Stimulated activated CD4-positive, alpha-beta T cell treated with anti-CD3 and anti-CD28 coated beads, Interleukin-4, amount 100 ng/mL, for 1 hour (primary cell): ENCODE results near the gene ZDHHC11.
"Not testable (repeated sequence)": the region's sequence is repeated elsewhere in the genome, so short reads cannot be mapped to it uniquely, and the experiment has no call there.

Experiments
- DNase-seq: peaks from one replicate; pipeline ENCODE4 v3.0.0-alpha.2; 2020

ZDHHC11 gene

DNA sequence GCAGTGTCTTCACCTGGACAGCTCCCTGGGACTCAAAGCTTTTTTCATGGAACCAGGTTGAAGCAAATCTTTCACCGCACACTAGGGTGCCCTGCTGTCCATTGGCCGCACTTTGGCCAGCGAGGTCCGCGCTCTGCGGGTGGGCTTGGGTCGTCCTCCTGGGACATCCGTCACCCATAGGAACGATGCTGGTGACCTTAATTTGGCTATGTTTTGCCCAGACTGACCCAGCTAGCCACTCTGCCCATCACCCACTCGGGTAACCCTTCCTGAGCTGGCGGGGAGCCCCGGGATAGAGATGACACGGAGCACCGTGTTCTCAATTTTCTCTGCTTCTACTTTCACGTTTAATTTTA, 92.1 kb downstream of the ZDHHC11 start:
- no peak for DNase-seq

DNA sequence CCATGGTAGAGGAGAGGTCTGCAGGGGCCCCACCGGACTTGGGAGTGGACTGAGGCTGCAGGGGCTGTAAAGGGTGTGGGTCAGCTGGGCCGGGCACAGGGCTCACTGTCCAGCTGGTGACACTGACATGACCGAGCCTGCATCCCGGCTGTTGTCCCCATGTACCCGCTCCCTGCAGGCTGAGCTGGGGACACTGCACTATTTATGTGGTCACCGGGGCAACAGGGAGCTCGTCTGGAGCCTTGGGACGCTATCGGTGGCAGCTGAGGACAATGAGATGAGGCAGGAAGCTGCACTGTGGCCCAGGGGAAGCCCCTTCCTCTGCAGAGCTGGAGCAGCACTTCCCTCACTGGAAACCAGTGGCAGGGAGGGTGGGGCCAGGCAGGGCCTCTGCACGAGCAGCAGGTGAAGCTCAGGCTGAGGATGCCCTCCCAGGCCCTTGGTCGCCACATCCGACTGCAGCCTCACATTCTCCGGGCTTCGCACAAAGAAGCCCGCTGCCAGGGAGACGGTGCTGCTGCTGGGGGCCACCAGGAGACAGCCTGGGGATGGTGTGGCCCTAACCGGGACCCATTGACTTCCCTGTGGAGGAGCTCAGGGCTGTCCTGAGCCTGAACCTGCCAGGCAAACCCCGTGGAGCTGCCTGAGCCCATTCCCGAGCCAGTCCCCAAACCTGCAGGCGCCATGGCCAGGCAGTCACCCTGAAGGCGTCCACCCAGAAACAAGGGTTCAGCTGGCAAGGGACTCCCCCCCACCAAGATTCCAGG, 92.7 kb downstream of the ZDHHC11 start:
- DNase-seq = no peak

DNA sequence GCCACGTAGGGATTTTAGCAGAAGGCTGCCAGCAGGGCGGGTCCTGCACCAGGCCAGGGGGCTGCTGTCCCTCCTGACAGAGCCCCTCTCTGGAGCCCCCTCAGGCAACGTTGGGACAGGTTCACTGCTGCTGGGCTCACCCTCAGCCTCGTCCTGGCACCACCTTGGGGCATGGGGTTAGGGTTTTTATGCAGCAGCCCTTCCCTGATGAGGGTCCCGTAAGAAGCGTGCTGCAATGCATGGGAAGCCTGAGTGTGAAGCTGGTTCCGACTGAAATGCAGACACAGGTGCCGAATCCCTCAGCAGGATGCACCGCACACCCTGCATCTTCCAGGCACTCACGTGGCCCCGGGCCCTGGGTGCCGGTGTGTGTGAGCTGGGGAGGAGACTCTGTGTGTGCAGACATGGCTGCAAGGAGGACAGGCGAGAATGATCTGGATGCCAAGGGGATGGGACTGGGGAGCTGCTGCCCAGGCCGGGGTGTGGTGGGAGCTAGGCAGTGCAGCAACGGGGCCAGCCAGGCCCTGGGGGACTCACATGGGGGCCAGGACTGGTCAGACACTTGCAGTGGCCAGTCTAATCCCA, 93.3 kb downstream of the ZDHHC11 start:
- DNase-seq = no peak

DNA sequence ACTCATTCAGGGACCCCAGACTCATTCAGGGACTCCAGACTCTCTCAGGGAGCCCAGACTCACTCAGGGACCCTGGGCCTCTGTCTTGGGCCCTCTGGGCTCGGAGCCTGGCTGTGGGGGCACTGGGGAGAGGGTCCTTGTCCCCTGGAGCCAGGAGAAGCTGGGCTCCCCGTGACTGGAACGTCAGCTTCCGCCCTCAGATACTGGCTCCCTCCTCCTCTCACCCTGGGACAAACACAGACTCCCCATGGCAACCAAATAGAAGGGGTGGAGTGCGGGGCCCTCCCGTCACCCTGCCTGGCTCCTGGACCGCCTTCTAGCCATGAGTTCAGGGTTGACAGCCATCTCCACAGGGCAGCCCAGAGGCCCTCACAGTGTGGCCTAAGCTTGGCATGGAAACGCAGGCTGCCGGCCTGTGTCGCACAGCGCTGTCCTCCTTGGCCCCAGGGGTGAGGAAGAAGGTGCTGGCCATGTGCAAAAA, 93.9 kb downstream of the ZDHHC11 start:
- DNase-seq = no peak

DNA sequence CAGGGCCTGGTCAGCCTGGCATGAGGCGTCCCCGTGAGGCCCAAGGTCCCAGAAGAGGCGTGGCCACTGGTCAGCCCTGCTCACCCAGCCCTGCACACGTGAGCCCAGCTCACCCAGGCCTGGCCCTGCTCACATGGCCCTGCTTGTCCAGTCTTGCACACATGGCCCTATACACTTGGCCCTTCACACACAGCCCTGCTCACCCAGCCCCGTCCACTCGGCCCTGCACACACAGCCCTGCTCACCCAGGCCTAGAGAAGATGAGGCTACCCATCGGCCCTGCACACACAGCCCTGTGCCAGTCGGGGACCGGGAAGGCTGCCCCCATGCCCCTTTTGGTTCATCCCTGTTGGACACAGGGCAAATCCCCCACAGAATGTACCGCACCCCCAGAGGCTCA, 94.6 kb downstream of the ZDHHC11 start:
- no peak for DNase-seq

DNA sequence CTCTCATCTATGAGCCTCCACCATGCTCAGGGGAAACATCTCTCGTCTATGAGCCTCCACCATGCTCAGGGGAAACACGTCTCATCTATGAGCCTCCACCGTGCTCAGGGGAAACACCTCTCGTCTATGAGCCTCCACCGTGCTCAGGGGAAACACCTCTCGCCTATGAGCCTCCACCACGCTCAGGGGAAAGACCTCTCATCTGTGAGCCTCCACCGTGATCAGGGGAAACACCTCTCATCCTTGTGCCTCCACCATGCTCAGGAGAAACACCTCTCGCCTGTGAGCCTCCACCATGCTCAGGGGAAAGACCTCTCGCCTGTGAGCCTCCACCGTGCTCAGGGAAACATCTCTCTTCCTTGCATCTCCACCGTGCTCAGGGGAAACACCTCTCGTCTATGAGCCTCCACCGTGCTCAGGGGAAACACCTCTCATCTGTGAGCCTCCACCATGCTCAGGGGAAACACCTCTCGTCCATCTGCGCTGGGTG, 96.6 kb downstream of the ZDHHC11 start:
- DNase-seq = not testable (repeated sequence)

DNA sequence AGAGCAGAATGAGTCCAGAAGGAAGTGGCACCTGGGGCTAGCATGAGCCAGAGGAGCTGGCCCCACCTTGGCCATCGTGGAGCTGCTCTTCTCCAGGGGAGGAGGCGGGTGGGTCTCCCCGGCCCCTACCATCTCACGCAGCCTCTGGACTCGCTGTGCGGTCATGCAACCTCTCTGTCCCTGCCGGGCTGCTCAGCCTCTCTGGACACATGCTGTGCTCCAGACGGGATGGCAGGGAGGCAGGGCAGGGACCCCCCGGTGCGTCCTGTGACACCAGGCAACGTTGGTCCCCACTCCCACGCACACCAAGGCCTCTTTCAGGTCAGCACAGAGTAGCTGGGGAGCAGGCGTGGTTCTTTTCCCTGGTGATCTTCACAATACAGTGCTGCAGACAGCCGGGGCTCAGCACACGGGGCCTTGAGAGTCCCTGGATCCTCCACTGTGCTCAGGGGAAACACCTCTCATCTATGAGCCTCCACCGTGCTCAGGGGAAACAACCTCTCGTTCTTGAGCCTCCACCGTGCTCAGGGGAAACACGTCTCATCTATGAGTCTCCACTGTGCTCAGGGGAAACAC, 97.1 kb downstream of the ZDHHC11 start:
- DNase-seq = not testable (repeated sequence)

DNA sequence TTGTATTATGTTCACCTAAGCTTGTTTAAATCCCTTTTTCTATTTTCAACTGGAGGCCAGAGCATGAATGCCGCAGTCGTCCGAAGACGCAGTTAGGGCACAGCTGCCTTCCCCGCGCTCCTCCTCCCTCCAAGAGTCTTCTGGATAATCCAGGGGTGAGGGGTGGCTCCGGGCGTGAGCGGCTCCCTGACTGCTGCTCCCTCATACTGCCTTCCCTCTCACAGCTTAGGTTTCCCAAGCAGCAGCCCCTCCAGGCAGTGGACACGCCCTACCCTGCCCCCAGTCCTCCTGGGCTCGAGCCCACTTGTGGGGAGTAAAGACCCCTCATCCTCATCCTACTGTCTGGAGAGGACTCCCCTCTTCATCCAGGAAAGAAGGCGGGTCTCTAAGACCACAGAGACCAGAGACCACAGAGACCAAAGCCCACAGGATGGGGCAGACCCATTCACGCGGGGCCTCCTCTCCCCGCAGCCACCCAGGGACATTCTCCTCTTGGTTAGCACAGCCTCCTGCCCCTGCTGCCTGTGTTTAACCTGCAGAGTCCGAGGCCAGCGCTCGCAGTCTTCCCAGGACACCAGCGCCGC, 98.2 kb downstream of the ZDHHC11 start:
- not testable (repeated sequence) for DNase-seq

DNA sequence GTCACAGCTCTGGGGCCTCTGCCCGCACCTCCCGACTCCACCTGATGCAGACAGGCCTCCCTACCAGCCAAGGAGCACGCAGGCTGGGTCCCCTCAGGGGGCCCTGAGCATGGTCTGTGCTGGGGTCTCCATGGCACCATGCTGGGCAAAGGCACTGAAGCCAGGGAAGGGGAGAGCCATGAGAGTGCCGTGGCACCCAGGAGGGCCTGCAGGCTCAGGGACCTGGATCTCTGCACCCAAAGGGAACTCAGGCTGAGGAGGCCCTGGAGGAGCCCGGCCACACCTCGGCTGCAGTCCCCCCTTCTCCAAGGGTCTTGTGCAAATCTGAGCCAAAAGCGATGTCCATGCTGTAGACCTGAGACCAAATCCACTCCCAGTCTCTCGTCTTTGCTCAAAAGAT, 98.8 kb downstream of the ZDHHC11 start:
- not testable (repeated sequence) for DNase-seq

DNA sequence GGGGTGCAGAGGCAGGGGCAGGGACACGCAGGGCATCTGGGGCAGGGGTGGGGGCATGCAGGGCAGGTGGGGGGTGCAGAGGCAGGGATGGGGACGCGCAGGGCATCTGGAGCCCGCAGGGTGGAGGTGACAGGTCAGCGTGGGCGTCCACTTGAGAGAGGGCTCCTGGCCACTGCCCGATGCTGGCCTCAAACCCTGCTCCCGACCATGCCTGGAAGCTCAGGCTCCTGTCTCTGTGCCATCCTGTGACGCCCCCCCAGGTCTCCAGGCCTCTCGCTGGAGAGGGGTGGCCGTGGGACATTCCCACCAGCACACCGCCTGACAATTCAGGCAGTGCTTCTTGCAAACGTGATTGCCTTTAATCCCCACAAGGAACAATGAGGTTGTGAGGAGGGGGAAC, 99.3 kb downstream of the ZDHHC11 start:
- no peak for DNase-seq

DNA sequence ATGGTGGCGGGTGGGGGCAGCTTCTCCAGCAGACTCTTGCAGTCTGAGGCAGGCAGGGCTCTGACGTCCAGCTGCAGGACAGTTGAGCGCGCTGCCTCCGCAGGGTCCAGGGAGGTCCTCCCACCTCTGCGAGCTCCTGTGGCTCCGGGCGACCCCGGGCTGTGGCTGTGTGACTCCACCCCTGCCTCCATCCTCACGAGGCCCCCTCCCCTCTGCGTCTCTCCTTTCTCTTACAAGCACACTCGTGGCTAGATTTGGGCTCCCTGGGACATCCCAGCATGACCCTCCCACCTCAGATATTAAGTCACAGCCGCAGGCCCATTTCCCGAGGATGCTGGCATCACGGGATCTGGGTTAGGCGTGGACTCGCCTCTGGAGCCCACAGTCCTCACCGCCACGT, 100.6 kb downstream of the ZDHHC11 start:
- DNase-seq = not testable (repeated sequence)

DNA sequence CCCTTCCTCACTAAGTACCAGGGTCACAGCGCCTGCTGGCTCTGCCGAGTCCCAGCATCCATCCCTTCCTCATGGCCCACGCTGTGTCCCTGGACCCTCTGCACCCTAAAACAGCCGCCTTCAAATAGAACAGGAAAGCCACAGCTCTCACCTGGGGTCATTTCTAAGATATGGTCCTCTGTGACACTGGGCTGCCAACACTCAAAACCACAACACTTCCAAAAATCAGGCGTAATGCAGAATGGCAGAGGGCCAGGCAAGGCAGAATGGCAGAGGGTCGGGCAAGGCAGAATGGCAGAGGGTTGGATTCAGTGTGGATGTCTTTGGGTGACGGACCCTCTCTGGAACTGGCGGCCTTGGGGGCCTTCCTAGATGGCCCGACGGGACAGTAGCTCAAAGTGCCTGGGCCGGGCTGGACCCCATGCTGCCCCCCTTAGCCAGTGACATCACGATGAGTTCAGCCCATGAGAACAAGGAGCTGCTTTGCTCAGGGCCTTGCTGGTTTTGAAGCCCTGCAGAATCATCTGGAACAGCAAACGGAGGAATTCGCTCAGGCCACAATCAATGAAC, 101.6 kb downstream of the ZDHHC11 start:
- no peak for DNase-seq

DNA sequence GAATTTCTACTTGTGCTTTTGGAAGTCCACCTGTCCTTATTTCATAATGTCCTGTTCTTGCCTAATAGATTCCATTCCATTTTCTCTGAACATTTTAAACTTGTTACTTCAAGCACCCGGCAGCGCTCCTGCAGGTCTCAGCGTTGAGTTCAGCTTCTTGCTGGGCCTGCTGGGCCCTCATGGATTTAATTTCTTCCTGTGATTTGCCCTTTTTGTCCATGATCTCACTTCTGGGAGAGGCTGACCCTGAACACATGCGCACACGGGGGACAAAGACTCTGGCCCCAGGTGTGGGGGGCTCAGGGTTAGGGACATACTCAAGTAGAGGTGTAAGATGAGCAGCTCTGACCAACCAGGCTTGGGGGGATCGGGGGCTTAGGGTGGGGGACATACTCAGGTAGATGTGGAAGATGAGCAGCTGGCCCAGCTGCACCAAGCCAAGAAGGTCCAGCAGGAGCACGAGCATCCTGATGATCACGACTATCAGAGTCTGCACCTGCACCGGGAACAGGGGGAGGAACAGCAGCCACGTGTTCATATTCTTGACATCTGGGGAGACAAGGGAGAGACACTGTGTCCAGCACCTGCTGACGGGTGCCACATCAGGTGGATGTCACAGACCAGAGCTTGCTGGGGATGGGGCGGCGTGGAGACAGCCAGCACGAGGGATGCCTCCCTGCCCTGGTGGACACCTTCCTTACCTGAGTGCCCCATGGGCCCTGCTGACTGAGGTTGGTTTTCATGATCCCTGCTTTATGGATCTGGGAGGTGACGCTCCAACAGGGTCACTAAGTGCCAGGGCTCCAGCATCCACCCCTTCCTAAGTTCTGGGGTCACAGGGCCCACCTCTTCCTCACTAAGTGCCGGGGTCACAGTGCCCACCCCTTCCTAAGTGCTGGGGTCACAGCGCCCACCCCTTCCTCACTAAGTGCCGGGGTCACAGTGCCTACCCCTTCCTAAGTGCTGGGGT, 102.5 kb downstream of the ZDHHC11 start:
- DNase-seq = not testable (repeated sequence)

DNA sequence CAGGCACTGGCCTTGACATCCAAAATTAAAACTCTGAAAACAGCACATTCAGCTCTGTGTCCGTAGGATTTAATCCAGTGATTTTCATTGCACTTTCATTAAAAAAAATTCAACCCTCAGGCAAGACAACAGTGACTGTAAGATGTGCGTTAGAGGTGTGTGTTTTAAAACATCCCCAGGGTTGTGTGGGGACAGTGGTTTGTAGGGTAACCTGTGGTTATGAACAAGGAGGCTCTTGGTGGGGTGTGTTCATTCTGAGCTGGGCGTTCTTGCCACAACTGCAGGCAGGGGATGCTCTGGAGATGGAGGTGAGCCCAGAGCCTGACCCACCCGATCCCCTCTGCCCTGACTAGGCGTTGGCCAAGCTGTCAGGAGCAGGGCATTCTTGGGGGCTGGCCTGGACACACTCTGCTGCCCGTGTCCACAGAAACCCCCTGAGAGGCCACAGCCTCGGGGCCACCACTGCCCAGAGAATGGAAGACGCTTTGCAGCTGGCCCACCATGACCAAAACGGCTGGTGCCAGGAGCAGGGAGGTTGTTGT, 103.4 kb downstream of the ZDHHC11 start:
- not testable (repeated sequence) for DNase-seq

DNA sequence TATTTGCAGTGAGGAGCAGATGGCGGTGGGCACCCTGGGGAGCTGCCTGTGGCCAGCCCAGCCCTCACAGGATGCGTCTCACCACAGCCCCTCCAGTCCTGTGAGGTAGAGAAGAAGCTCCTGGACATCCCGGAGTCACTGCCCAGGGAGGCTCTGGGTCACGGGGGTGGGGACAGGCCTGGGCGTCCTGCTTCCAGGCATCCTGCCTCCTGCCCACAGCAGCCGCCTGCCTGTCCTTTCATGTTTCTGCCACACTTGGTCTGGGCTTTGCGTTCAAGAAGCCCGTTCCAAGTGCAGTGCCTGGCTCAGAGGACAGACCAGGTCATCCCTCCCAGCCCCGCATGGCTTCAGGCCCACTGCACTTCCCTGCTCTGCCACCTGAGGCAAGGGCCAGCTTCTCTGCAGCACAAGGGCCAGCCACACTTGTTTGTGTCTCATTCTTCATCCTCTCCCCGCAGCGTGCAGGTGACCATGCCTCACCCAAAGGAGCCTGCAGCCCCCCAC, 104.5 kb downstream of the ZDHHC11 start:
- DNase-seq = no peak
